ENCODE measurements around the gene PROZ. TPM values are rescaled to one million over a fixed set of nuclear protein-coding genes. Genes with fewer than 3 reads are reported as not detected.
A peak's percentile ranks its signal among the peaks of the same experiment; 100 is the strongest.

PROZ gene
- total and polyA plus RNA-seq, 7 experiments from 2014 or later, result 0.24 TPM; not detected in 6

GRCh38 chr13:113137691-113138298, 20.7 kb upstream of the PROZ start:
- peaks cover 0 to 35% (median 4%) of the 10 kb centered on the region in 5 donors for H3K27me3 Mint-ChIP-seq

GRCh38 chr13:113138792-113139551, 19.5 kb upstream of the PROZ start:
- H3K4me1 Mint-ChIP-seq, result no peaks in the 10 kb centered on the region
- Histone ChIP-seq H3K27me3 (ENCODE audit: control insufficient read depth in 2 of 2, insufficient read depth in 2 of 2, low read length in 2 of 2) (no peaks in the 10 kb centered on the region), H3K27ac (ENCODE audit: low read depth, low read length) (no peak overlapping the region), H3K9me3 (ENCODE audit: control insufficient read depth in 2 of 3, low read length in 3 of 3) (no peaks in the 10 kb centered on the region), H3K4me1 (ENCODE audit: control insufficient read depth in 2 of 2, insufficient read depth in 2 of 2, low read length in 2 of 2) (no peaks in the 10 kb centered on the region), H3K4me3 (ENCODE audit: low read length) (no peak overlapping the region), H3K36me3 (ENCODE audit: control insufficient read depth in 2 of 3, insufficient read depth in 3 of 3, low read length in 3 of 3) (no peaks in the 10 kb centered on the region)
- intact Hi-C loops (cut with micrococcal nuclease), result no loop called here
- peak overlapping the region in 1 of 9 donors; percentile 53 for H3K27ac Mint-ChIP-seq
- H3K27me3 Mint-ChIP-seq, result peaks cover 0 to 24% (median 4%) of the 10 kb centered on the region in 5 donors
- no peaks in the 10 kb centered on the region for H3K36me3 Mint-ChIP-seq
- DNase-seq (no peak), ATAC-seq (no peak)
- no peak overlapping the region for H3K4me3 Mint-ChIP-seq
- H3K9me3 Mint-ChIP-seq, result peaks cover 0 to 3% (median 0%) of the 10 kb centered on the region in 11 donors
- POLR2A ChIA-PET, result no interaction called here
- CTCF ChIA-PET, result no interaction called here

More at GRCh38 chr13:113137691-113138298, 20.7 kb upstream of the PROZ start:
- peaks cover 0 to 3% (median 0%) of the 10 kb centered on the region in 11 donors for H3K9me3 Mint-ChIP-seq
- ATAC-seq (no peak), DNase-seq (no peak)
- H3K36me3 Mint-ChIP-seq, result no peaks in the 10 kb centered on the region
- Histone ChIP-seq H3K36me3 (ENCODE audit: control insufficient read depth in 2 of 3, insufficient read depth in 3 of 3, low read length in 3 of 3) (no peaks in the 10 kb centered on the region), H3K4me3 (ENCODE audit: low read length) (no peak overlapping the region), H3K27me3 (ENCODE audit: control insufficient read depth in 2 of 2, insufficient read depth in 2 of 2, low read length in 2 of 2) (no peaks in the 10 kb centered on the region), H3K9me3 (ENCODE audit: control insufficient read depth in 2 of 3, low read length in 3 of 3) (no peaks in the 10 kb centered on the region), H3K4me1 (ENCODE audit: control insufficient read depth in 2 of 2, insufficient read depth in 2 of 2, low read length in 2 of 2) (no peaks in the 10 kb centered on the region), H3K27ac (ENCODE audit: low read depth, low read length) (no peak overlapping the region)
- intact Hi-C loops (cut with micrococcal nuclease), result no loop called here
- ChIA-PET POLR2A (no interaction called here), CTCF (no interaction called here)
- H3K4me3 Mint-ChIP-seq, result no peak overlapping the region
- no peak overlapping the region for H3K27ac Mint-ChIP-seq
- no peaks in the 10 kb centered on the region for H3K4me1 Mint-ChIP-seq

GRCh38 chr13:113139577-113139976, 18.9 kb upstream of the PROZ start:
- peaks cover 0 to 18% (median 4%) of the 10 kb centered on the region in 5 donors for H3K27me3 Mint-ChIP-seq
- no peak overlapping the region for H3K4me3 Mint-ChIP-seq
- Histone ChIP-seq H3K27me3 (ENCODE audit: control insufficient read depth in 2 of 2, insufficient read depth in 2 of 2, low read length in 2 of 2) (no peaks in the 10 kb centered on the region), H3K9me3 (ENCODE audit: control insufficient read depth in 2 of 3, low read length in 3 of 3) (no peaks in the 10 kb centered on the region), H3K4me1 (ENCODE audit: control insufficient read depth in 2 of 2, insufficient read depth in 2 of 2, low read length in 2 of 2) (no peaks in the 10 kb centered on the region), H3K4me3 (ENCODE audit: low read length) (no peak overlapping the region), H3K36me3 (ENCODE audit: control insufficient read depth in 2 of 3, insufficient read depth in 3 of 3, low read length in 3 of 3) (no peaks in the 10 kb centered on the region), H3K27ac (ENCODE audit: low read depth, low read length) (no peak overlapping the region)
- DNase-seq, result no peak
- H3K9me3 Mint-ChIP-seq, result peaks cover 0 to 1% (median 0%) of the 10 kb centered on the region in 11 donors
- no peaks in the 10 kb centered on the region for H3K4me1 Mint-ChIP-seq
- H3K36me3 Mint-ChIP-seq, result no peaks in the 10 kb centered on the region
- ChIA-PET CTCF (no interaction called here), POLR2A (no interaction called here)
- ATAC-seq, result no peak
- H3K27ac Mint-ChIP-seq, result no peak overlapping the region
- intact Hi-C loops (cut with micrococcal nuclease), result no loop called here

GRCh38 chr13:113140677-113141600, 17.5 kb upstream of the PROZ start:
- Histone ChIP-seq H3K4me1 (ENCODE audit: control insufficient read depth in 2 of 2, insufficient read depth in 2 of 2, low read length in 2 of 2) (no peaks in the 10 kb centered on the region), H3K36me3 (ENCODE audit: control insufficient read depth in 2 of 3, insufficient read depth in 3 of 3, low read length in 3 of 3) (no peaks in the 10 kb centered on the region), H3K27me3 (ENCODE audit: control insufficient read depth in 2 of 2, insufficient read depth in 2 of 2, low read length in 2 of 2) (no peaks in the 10 kb centered on the region), H3K4me3 (ENCODE audit: low read length) (no peak overlapping the region), H3K27ac (ENCODE audit: low read depth, low read length) (no peak overlapping the region), H3K9me3 (ENCODE audit: control insufficient read depth in 2 of 3, low read length in 3 of 3) (no peaks in the 10 kb centered on the region)
- H3K9me3 Mint-ChIP-seq, result peaks cover 0 to 1% (median 0%) of the 10 kb centered on the region in 11 donors
- no peaks in the 10 kb centered on the region for H3K4me1 Mint-ChIP-seq
- CTCF ChIA-PET, result no interaction called here
- intact Hi-C loops (cut with micrococcal nuclease), result no loop called here
- no peak overlapping the region for H3K4me3 Mint-ChIP-seq
- no peak for ATAC-seq
- H3K36me3 Mint-ChIP-seq, result no peaks in the 10 kb centered on the region
- POLR2A ChIA-PET, result no interaction called here
- peaks cover 0 to 13% (median 4%) of the 10 kb centered on the region in 5 donors for H3K27me3 Mint-ChIP-seq
- DNase-seq, result no peak
- no peak overlapping the region for H3K27ac Mint-ChIP-seq

- no peak overlapping the region for H3K4me3 Mint-ChIP-seq
- no peak overlapping the region for H3K27ac Mint-ChIP-seq
- H3K4me3 ChIP-seq (ENCODE audit: low read length), result no peak overlapping the region
- ChIA-PET CTCF (no interaction called here), POLR2A (no interaction called here)
- H3K4me1 ChIP-seq (ENCODE audit: control insufficient read depth in 2 of 2, insufficient read depth in 2 of 2, low read length in 2 of 2), result no peaks in the 10 kb centered on the region
- no peaks in the 10 kb centered on the region for H3K4me1 Mint-ChIP-seq
- H3K9me3 ChIP-seq (ENCODE audit: control insufficient read depth in 2 of 3, low read length in 3 of 3), result no peaks in the 10 kb centered on the region
- ATAC-seq, result no peak
- H3K9me3 Mint-ChIP-seq, result no peaks in the 10 kb centered on the region
- H3K36me3 Mint-ChIP-seq, result no peaks in the 10 kb centered on the region
- peaks cover 0 to 11% (median 3%) of the 10 kb centered on the region in 5 donors for H3K27me3 Mint-ChIP-seq
- H3K36me3 ChIP-seq (ENCODE audit: control insufficient read depth in 2 of 3, insufficient read depth in 3 of 3, low read length in 3 of 3), result no peaks in the 10 kb centered on the region
- intact Hi-C loops (cut with micrococcal nuclease), result no loop called here
- H3K27ac ChIP-seq (ENCODE audit: low read depth, low read length), result no peak overlapping the region
- DNase-seq, result no peak
- H3K27me3 ChIP-seq (ENCODE audit: control insufficient read depth in 2 of 2, insufficient read depth in 2 of 2, low read length in 2 of 2), result no peaks in the 10 kb centered on the region
These were observed 16.9 kb upstream of the PROZ start for GRCh38 chr13:113141601-113141970.

GRCh38 chr13:113142876-113143275, 15.6 kb upstream of the PROZ start:
- Mint-ChIP-seq H3K36me3 (no peaks in the 10 kb centered on the region), H3K27me3 (peaks cover 0 to 5% (median 0%) of the 10 kb centered on the region in 5 donors), H3K27ac (no peak overlapping the region), H3K9me3 (no peaks in the 10 kb centered on the region), H3K4me3 (no peak overlapping the region), H3K4me1 (no peaks in the 10 kb centered on the region)
- H3K27me3 ChIP-seq (ENCODE audit: control insufficient read depth in 2 of 2, insufficient read depth in 2 of 2, low read length in 2 of 2), result no peaks in the 10 kb centered on the region
- no peaks in the 10 kb centered on the region for H3K9me3 ChIP-seq (ENCODE audit: control insufficient read depth in 2 of 3, low read length in 3 of 3)
- no peaks in the 10 kb centered on the region for H3K4me1 ChIP-seq (ENCODE audit: control insufficient read depth in 2 of 2, insufficient read depth in 2 of 2, low read length in 2 of 2)
- DNase-seq (no peak), ATAC-seq (no peak)
- H3K27ac ChIP-seq (ENCODE audit: low read depth, low read length), result no peak overlapping the region
- ChIA-PET CTCF (no interaction called here), POLR2A (no interaction called here)
- no peak overlapping the region for H3K4me3 ChIP-seq (ENCODE audit: low read length)
- intact Hi-C loops (cut with micrococcal nuclease), result no loop called here
- no peaks in the 10 kb centered on the region for H3K36me3 ChIP-seq (ENCODE audit: control insufficient read depth in 2 of 3, insufficient read depth in 3 of 3, low read length in 3 of 3)

Data from naive thymus-derived CD4-positive, alpha-beta T cell (primary cell).